Endothelial cell (in vitro differentiated cells): ENCODE data around the gene TDO2. TPM values are rescaled to one million over a fixed set of nuclear protein-coding genes. Genes with fewer than 3 reads are reported as not detected.

ENCODE experiments used
- DNase-seq: peaks from one replicate; pipeline ENCODE4 v3.0.0; 2021; ENCODE audit warnings: low spot score
- H3K27ac Mint-ChIP-seq: one replicate; pipeline ENCODE4 v1.8.0; 2021; ENCODE audit warnings: mixed read lengths, inconsistent platforms; ENCODE audit not compliant: unreplicated experiment
- H3K27me3 Mint-ChIP-seq: one replicate; pipeline ENCODE4 v1.8.0; 2021; ENCODE audit warnings: mild to moderate bottlenecking, moderate library complexity, mixed read lengths, inconsistent platforms; ENCODE audit not compliant: unreplicated experiment
- H3K36me3 Mint-ChIP-seq: one replicate; pipeline ENCODE4 v1.8.0; 2021; ENCODE audit warnings: mild to moderate bottlenecking, low read depth, mixed read lengths, inconsistent platforms; ENCODE audit not compliant: unreplicated experiment
- H3K4me1 Mint-ChIP-seq: one replicate; pipeline ENCODE4 v1.8.0; 2021; ENCODE audit warnings: mild to moderate bottlenecking, mixed read lengths, inconsistent platforms; ENCODE audit not compliant: unreplicated experiment
- H3K4me3 Mint-ChIP-seq: one replicate; pipeline ENCODE4 v1.8.0; 2021; ENCODE audit warnings: mild to moderate bottlenecking, mixed read lengths, inconsistent platforms; ENCODE audit not compliant: unreplicated experiment
- H3K9me3 Mint-ChIP-seq: one replicate; pipeline ENCODE4 v1.8.0; 2021; ENCODE audit warnings: mixed read lengths, inconsistent platforms; ENCODE audit not compliant: unreplicated experiment
- CTCF ChIP-seq: fragments of 200-600 bp; sonication (generic); IDR thresholded peaks from one replicate; pipeline ENCODE4 v1.5.0; 2021; ENCODE audit warnings: antibody characterized with exemption; ENCODE audit not compliant: unreplicated experiment
- total RNA-seq: library from RNA; stranded (reverse); fragmentation: NEBNext Ultra II Directional; extraction: Animal tissue kit (Norgen Biotek cat#: 25700); gene quantifications from one replicate; pipeline ENCODE4 v1.2.1, GENCODE V29; 2021; ENCODE audit not compliant: unreplicated experiment

The TDO2 gene
- total RNA-seq, 1 donor from 2014 or later: not detected

GRCh38 chr4:155885666-155886065 is 17.8 kb upstream of the TDO2 start:
- H3K4me3 Mint-ChIP-seq: no peak overlapping the region
- no peak overlapping the region for H3K27ac Mint-ChIP-seq
- H3K4me1 Mint-ChIP-seq: no peaks in the 10 kb centered on the region
- no peaks in the 10 kb centered on the region for H3K9me3 Mint-ChIP-seq
- no peaks in the 10 kb centered on the region for H3K36me3 Mint-ChIP-seq
- H3K27me3 Mint-ChIP-seq: no peaks in the 10 kb centered on the region
- TF ChIP-seq CTCF: no peak
- no peak for DNase-seq

- no peak overlapping the region for H3K27ac Mint-ChIP-seq
- no peaks in the 10 kb centered on the region for H3K4me1 Mint-ChIP-seq
- no peak for DNase-seq
- no peaks in the 10 kb centered on the region for H3K27me3 Mint-ChIP-seq
- peaks cover 3% of the 10 kb centered on the region for H3K36me3 Mint-ChIP-seq
- H3K9me3 Mint-ChIP-seq: peaks cover 3% of the 10 kb centered on the region
- no peak overlapping the region for H3K4me3 Mint-ChIP-seq
- no peak for TF ChIP-seq CTCF
Observed at GRCh38 chr4:155887045-155887444, 16.5 kb upstream of the TDO2 start.

- H3K4me3 Mint-ChIP-seq: no peak overlapping the region
- no peak overlapping the region for H3K27ac Mint-ChIP-seq
- no peak for TF ChIP-seq CTCF
- H3K9me3 Mint-ChIP-seq: peaks cover 3% of the 10 kb centered on the region
- H3K4me1 Mint-ChIP-seq: no peaks in the 10 kb centered on the region
- peaks cover 3% of the 10 kb centered on the region for H3K27me3 Mint-ChIP-seq
- DNase-seq: no peak
- H3K36me3 Mint-ChIP-seq: peaks cover 3% of the 10 kb centered on the region
Observed at GRCh38 chr4:155887847-155888570, 15.5 kb upstream of the TDO2 start.

GRCh38 chr4:155889031-155889793 is 14.3 kb upstream of the TDO2 start:
- H3K36me3 Mint-ChIP-seq: peaks cover 3% of the 10 kb centered on the region

More at GRCh38 chr4:155889031-155889793, 14.3 kb upstream of the TDO2 start:
- DNase-seq: no peak
- TF ChIP-seq CTCF: no peak
- Mint-ChIP-seq H3K4me3 (no peak overlapping the region), H3K27ac (no peak overlapping the region), H3K9me3 (peaks cover 3% of the 10 kb centered on the region), H3K27me3 (peaks cover 3% of the 10 kb centered on the region), H3K4me1 (no peaks in the 10 kb centered on the region)
